HCT116 (cell line): ENCODE measurements around the gene EDN1.

Source experiments
- CTCF ChIP-seq, 3 experiments: fragments of 200-600 bp in 1 of 3; sonication (generic) in 1 of 3; IDR thresholded peaks in 2 of 3; conservative IDR thresholded peaks in 1 of 3; 2 replicates each; pipeline ENCODE4 v1.5.1; 2012 to 2017; ENCODE audit warnings: low read depth in 2 of 3, low read length in 2 of 3, antibody characterized with exemption in 1 of 3, borderline replicate concordance in 1 of 3, control low read depth in 1 of 3, mild to moderate bottlenecking in 1 of 3, mixed read lengths in 1 of 3, mixed run types in 1 of 3, moderate library complexity in 1 of 3; ENCODE audit not compliant: insufficient read depth in 1 of 3
- EGR1 ChIP-seq: IDR thresholded peaks from 2 replicates; pipeline ENCODE4 v1.6.1; 2012; ENCODE audit warnings: low read depth
- POLR2A ChIP-seq: IDR thresholded peaks from 2 replicates; pipeline ENCODE4 v1.7.0; 2011; ENCODE audit warnings: borderline replicate concordance; ENCODE audit not compliant: insufficient read depth, insufficient read length; ENCODE audit errors: extremely low read depth
- SRF ChIP-seq: IDR thresholded peaks from 2 replicates; pipeline ENCODE4 v1.6.1; 2012; ENCODE audit warnings: low read depth
- YY1 ChIP-seq: IDR thresholded peaks from 2 replicates; pipeline ENCODE4 v1.6.1; 2011; ENCODE audit warnings: low read length, low read depth, moderate library complexity, mild to moderate bottlenecking; ENCODE audit not compliant: insufficient replicate concordance; ENCODE audit errors: extremely low read depth
- ZBTB33 ChIP-seq: IDR thresholded peaks from 2 replicates; pipeline ENCODE4 v1.6.1; 2011; ENCODE audit warnings: mild to moderate bottlenecking, low read length, moderate library complexity; ENCODE audit not compliant: insufficient replicate concordance; ENCODE audit errors: extremely low read depth

- no peak for TF ChIP-seq YY1
- no peak for TF ChIP-seq ZBTB33
- no peak for TF ChIP-seq POLR2A
- no peak for TF ChIP-seq EGR1
- no peak for TF ChIP-seq CTCF (IDR thresholded peaks at IDR 0.05 in 2 of 3, conservative IDR thresholded peaks at IDR 0.05 in 1 of 3; ENCODE audit: borderline replicate concordance in 1 of 3, insufficient read depth in 1 of 3, low read depth in 2 of 3, low read length in 2 of 3)
- no peak for TF ChIP-seq SRF
These were observed 31.5 kb upstream of the EDN1 start for GRCh38 chr6:12258591-12259075.
